ENCODE data around the gene TMEM213.

The TMEM213 gene

GRCh38 chr7:138797715-138798320 lies at the start of gene TMEM213, which contains the start of gene ATP6V0A4:
TSS of gene TMEM213 (plus strand) at chr7:138797994. CDS start at chr7:138798105, 111 bp downstream.
TSS of gene ATP6V0A4 (minus strand) at chr7:138798196. CDS start at chr7:138771247, 26,949 bp downstream.
- intact Hi-C loops (cut with DNase I): no loop called here
- no peak for DNase-seq

GRCh38 chr7:138748666-138749065 lies 49.1 kb upstream of the TMEM213 start:
- no peak for DNase-seq
- intact Hi-C loops (cut with DNase I): no loop called here

- intact Hi-C loops (cut with DNase I): no loop called here
These were observed 47.8 kb upstream of the TMEM213 start for GRCh38 chr7:138749960-138750359.

GRCh38 chr7:138750473-138750872 lies 47.3 kb upstream of the TMEM213 start:
- no peak for DNase-seq
- intact Hi-C loops (cut with DNase I): no loop called here

More at GRCh38 chr7:138749960-138750359, 47.8 kb upstream of the TMEM213 start:
- DNase-seq: no peak

GRCh38 chr7:138750901-138751464 lies 46.8 kb upstream of the TMEM213 start:
- intact Hi-C loops (cut with DNase I): no loop called here
- no peak for DNase-seq

GRCh38 chr7:138752518-138753149 lies 45.2 kb upstream of the TMEM213 start:
- no peak for DNase-seq
- intact Hi-C loops (cut with DNase I): no loop called here

- intact Hi-C loops (cut with DNase I): no loop called here
- no peak for DNase-seq
These were observed 44.7 kb upstream of the TMEM213 start for GRCh38 chr7:138753150-138753518.

- no peak for DNase-seq
- intact Hi-C loops (cut with DNase I): no loop called here
These were observed 44.2 kb upstream of the TMEM213 start for GRCh38 chr7:138753610-138754009.

GRCh38 chr7:138755331-138755747 lies 42.5 kb upstream of the TMEM213 start:
- intact Hi-C loops (cut with DNase I): no loop called here
- no peak for DNase-seq

GRCh38 chr7:138755842-138756590 lies 41.8 kb upstream of the TMEM213 start:
- DNase-seq: peak in 1 of 42 donors; percentile 18
- intact Hi-C loops (cut with DNase I): no loop called here

- DNase-seq: no peak
- intact Hi-C loops (cut with DNase I): no loop called here
These were observed 41.1 kb upstream of the TMEM213 start for GRCh38 chr7:138756591-138757242.

GRCh38 chr7:138768241-138768640 lies 29.6 kb upstream of the TMEM213 start:
- no peak for DNase-seq
- intact Hi-C loops (cut with DNase I): no loop called here

GRCh38 chr7:138770904-138771303 lies 26.9 kb upstream of the TMEM213 start:
- intact Hi-C loops (cut with DNase I): no loop called here
- no peak for DNase-seq

GRCh38 chr7:138773176-138773575 lies 24.6 kb upstream of the TMEM213 start:
- intact Hi-C loops (cut with DNase I): no loop called here
- DNase-seq: no peak

GRCh38 chr7:138773817-138774216 lies 24.0 kb upstream of the TMEM213 start:
- DNase-seq: no peak
- intact Hi-C loops (cut with DNase I): no loop called here

- DNase-seq: no peak
- intact Hi-C loops (cut with DNase I): no loop called here
These were observed 21.5 kb upstream of the TMEM213 start for GRCh38 chr7:138776166-138776833.

GRCh38 chr7:138781004-138781403 lies 16.8 kb upstream of the TMEM213 start:
- no peak for DNase-seq
- intact Hi-C loops (cut with DNase I): no loop called here

GRCh38 chr7:138784692-138785091 lies 13.1 kb upstream of the TMEM213 start:
- intact Hi-C loops (cut with DNase I): no loop called here
- DNase-seq: no peak
